ENCODE measurements around the gene PHKG1.

GRCh38 chr7:56077681-56078080, 15.1 kb downstream of the PHKG1 start:
- TF ChIP-seq POLR2A (IDR thresholded peaks at IDR 0.05; ENCODE audit: low read length) = no peak
- no peak for TF ChIP-seq GATA1 (IDR thresholded peaks at IDR 0.05; ENCODE audit: low read depth, low read length)

Data from erythroblast (primary cell).